Heart left ventricle (tissue), 13 donors: ENCODE data around the gene KRT38.

ENCODE experiments used
- CTCF ChIP-seq, 12 donors: fragments of 200-600 bp; sonication (generic) in 4 of 12; IDR thresholded peaks; one replicate each; pipeline versions ENCODE4 v1.5.0 to v1.8.0; 2018 to 2022; ENCODE audit warnings: antibody characterized with exemption in 12 of 12, mild to moderate bottlenecking in 5 of 12
- POLR2A ChIP-seq, 2 donors: fragments of 450-650 bp; IDR thresholded peaks; one replicate each; pipeline ENCODE4 v1.6.1; 2017; ENCODE audit warnings: antibody characterized with exemption in 2 of 2, mild to moderate bottlenecking in 2 of 2, moderate library complexity in 2 of 2
- donor health status: ischemic (EF 13 %, LVEDD 7.1; RV severe dilation, severe dysfunction).
- donor health status: DM: no; HTN: yes; CAD: no.
- donor health status: DM: no; HTN: no; CAD: no.
- donor health status: ischemic (EF 25% LVEDD 6.9; RV normal size, moderate dysfunction).
- donor health status: ischemic (EF 25% LVEDD 5.7; RV mildly dilated, moderate dysfunction).
- donor health status: ischemic (EF 35%, LVEDD 5.7; RV mildly dilated, moderate dysfunction).
- donor health status: nonischemic (EF 11% LVEDD 7.7; RV severe dilation, severe dysfunction).
- donor health status: DM: yes; HTN: yes; CAD: no.
- donor health status: PGD.
- donor health status: ischemic (EF 29% LVEDD 5.4; RV normal size, mild dysfunction).
- donor health status: nonischemic (EF 23%, LVEDD 6.1; RV moderate dilation, normal function).

- TF ChIP-seq CTCF (IDR thresholded peaks at IDR 0.05) (no peak), POLR2A (IDR thresholded peaks at IDR 0.05) (no peak)
Measured at GRCh38 chr17:41395611-41396010, 45.2 kb downstream of the KRT38 start.
